H1 (cell line): ENCODE results near the gene FADS3. TPM values are rescaled to one million over a fixed set of nuclear protein-coding genes. Genes with fewer than 3 reads are reported as not detected.

Source experiments
- BCL11A ChIP-seq, 2 experiments: IDR thresholded peaks; one replicate each; pipeline ENCODE4 v1.6.1; 2011; ENCODE audit warnings: low read depth in 2 of 2, low read length in 2 of 2, mild to moderate bottlenecking in 2 of 2
- HDAC2 ChIP-seq, 2 experiments: fragments of 300-600 bp in 1 of 2; sonication (generic) in 1 of 2; IDR thresholded peaks; 2 replicates each; pipeline ENCODE4 v1.6.1; 2011 to 2012; ENCODE audit warnings: low read depth in 2 of 2, low read length in 2 of 2, mild to moderate bottlenecking in 2 of 2, moderate library complexity in 2 of 2, borderline replicate concordance in 1 of 2, inconsistent platforms in 1 of 2
- JUND ChIP-seq: IDR thresholded peaks from 2 replicates; pipeline ENCODE4 v1.6.1; 2011; ENCODE audit warnings: mild to moderate bottlenecking, improper control_type of control experiment, low read length
- NANOG ChIP-seq: IDR thresholded peaks from 2 replicates; pipeline ENCODE4 v1.6.1; 2011; ENCODE audit warnings: low read length, low read depth, mild to moderate bottlenecking, inconsistent platforms; ENCODE audit not compliant: insufficient read depth, poor library complexity, severe bottlenecking
- POU5F1 ChIP-seq: IDR thresholded peaks from 2 replicates; pipeline ENCODE4 v1.6.1; 2011; ENCODE audit warnings: low read depth, mild to moderate bottlenecking, low read length, moderate library complexity
- RFX5 ChIP-seq: IDR thresholded peaks from 2 replicates; pipeline ENCODE4 v1.6.1; 2011; ENCODE audit warnings: low read depth, low read length, improper control_type of control experiment, borderline replicate concordance
- TCF12 ChIP-seq: IDR thresholded peaks from 2 replicates; pipeline ENCODE4 v1.6.1; 2011; ENCODE audit warnings: low read depth, mild to moderate bottlenecking, low read length
- polyA plus RNA-seq, 7 experiments: library from polyadenylated mRNA; depleted of rRNA in 3 of 7; stranded (reverse) in 5 of 7; unstranded in 2 of 7; fragments of >200 nt in 5 of 7; fragments of 200-250 nt in 2 of 7; gene quantifications; 1 replicate in 5 of 7; 2 replicates in 1 of 7; 4 replicates in 1 of 7; pipeline versions ENCODE4 v1.2.1 to v1.2.3, GENCODE V29; 2011 to 2013; ENCODE audit warnings: missing spikeins in 2 of 7, mixed read lengths in 2 of 7
- total RNA-seq: library from RNA; stranded (reverse); fragmentation: NEBNext Ultra II Directional; extraction: Animal tissue kit (Norgen Biotek cat#: 25700); gene quantifications from 2 replicates; pipeline ENCODE4 v1.2.1, GENCODE V29; 2021

Gene FADS3
- total and polyA plus RNA-seq, 2 of the 8 experiments (the other 6 are each of a cell fraction or from before 2014, with no cell fraction given), result 43.8 to 76.3 TPM

DNA sequence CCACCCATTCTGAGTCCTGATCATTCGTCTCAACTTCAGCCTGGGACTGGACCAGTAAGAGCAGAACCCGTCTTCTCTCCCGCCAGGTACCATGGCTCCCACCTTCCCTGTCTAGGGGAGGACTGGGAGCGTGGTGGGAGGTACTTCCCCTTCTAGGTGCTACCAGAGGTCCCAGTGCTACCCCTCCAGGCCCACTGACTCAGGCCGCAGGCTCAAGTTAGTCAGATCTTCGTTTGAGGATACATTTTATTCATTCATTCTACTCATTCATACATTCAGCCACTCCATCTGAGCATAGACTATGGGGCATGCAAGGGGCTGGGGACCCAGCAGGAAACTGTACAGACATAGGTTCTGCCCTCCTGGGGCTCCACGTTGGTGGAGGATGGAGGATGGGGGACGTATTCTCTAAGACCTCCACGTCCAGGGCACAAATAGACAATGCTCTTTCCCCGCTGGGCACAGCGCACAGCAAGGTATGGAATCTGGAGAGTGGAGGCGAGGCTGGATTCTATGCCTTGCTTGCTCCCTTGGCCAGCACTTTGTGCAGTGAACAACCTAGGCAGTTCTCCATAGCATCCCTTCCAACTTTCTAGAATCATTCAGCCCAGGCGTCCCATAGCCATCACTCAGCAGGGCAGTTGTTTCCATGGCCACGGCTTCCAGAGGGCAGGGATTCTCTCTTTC lies 27.0 kb upstream of the FADS3 start (continued):
- TF ChIP-seq RFX5 (no peak), POU5F1 (no peak), NANOG (no peak), BCL11A (IDR thresholded peaks at IDR 0.05; ENCODE audit: low read depth in 2 of 2, low read length in 2 of 2) (no peak), JUND (no peak), HDAC2 (IDR thresholded peaks at IDR 0.05; ENCODE audit: borderline replicate concordance in 1 of 2, low read depth in 2 of 2, low read length in 2 of 2) (no peak), TCF12 (no peak)
